OCI-LY7 (cell line): Measurements from ENCODE around the gene GFER. TPM values are rescaled to one million over a fixed set of nuclear protein-coding genes. Genes with fewer than 3 reads are reported as not detected.

Experiments used
- Bru-seq: library from RNA; stranded (reverse); fragments of 400-500 nt; gene quantifications from one replicate; lab custom pipeline; 2021; lab: Mats Ljungman, UMichigan
- BruChase-seq, 2 experiments: library from RNA; stranded (reverse); fragments of 400-500 nt; gene quantifications; one replicate each; lab custom pipeline; 2021; lab: Mats Ljungman, UMichigan
- BruUV-seq: library from RNA; stranded (reverse); fragments of 400-500 nt; replicated peaks from 2 replicates; lab custom pipeline; 2021; lab: Mats Ljungman, UMichigan
- CTCF ChIA-PET: fragments of 300-600 bp; sonication (Branson Sonifier 250); formaldehyde crosslinking; loops from one replicate; lab custom pipeline; 2022; ENCODE audit warnings: antibody characterized with exemption; ENCODE audit not compliant: unreplicated experiment; lab: Charles Lee
- POLR2A ChIA-PET: fragments of 300-600 bp; sonication (Branson Sonifier 250); formaldehyde crosslinking; loops from one replicate; lab custom pipeline; 2022; ENCODE audit warnings: antibody characterized with exemption; lab: Charles Lee
- DNase-seq: peaks from one replicate; pipeline ENCODE4 v3.0.0-alpha.2; 2015; ENCODE audit warnings: low spot score
- H2AFZ ChIP-seq: fragments of 200-600 bp; sonication (generic), shearing (Covaris generic); 2 replicates; pipeline ENCODE4 v1.6.1; 2014; ENCODE audit warnings: mild to moderate bottlenecking, antibody characterized with exemption, low read length, moderate library complexity
- H3K27ac ChIP-seq: fragments of 200-600 bp; sonication (generic); 2 replicates; pipeline ENCODE4 v1.5.1; 2014; ENCODE audit warnings: mixed run types, low read depth, mild to moderate bottlenecking, moderate library complexity, low read length, inconsistent platforms; ENCODE audit not compliant: poor library complexity, severe bottlenecking
- H3K36me3 ChIP-seq: fragments of 200-600 bp; sonication (generic); 2 replicates; pipeline ENCODE4 v1.6.1; 2014; ENCODE audit warnings: mild to moderate bottlenecking, antibody characterized with exemption, low read length, moderate library complexity, mixed read lengths; ENCODE audit not compliant: insufficient read depth
- H3K4me1 ChIP-seq: fragments of 200-600 bp; sonication (generic); 2 replicates; pipeline ENCODE4 v1.5.1; 2014; ENCODE audit warnings: mild to moderate bottlenecking, low read length; ENCODE audit not compliant: insufficient read depth, poor library complexity, severe bottlenecking
- H3K4me2 ChIP-seq: fragments of 200-600 bp; sonication (generic); 2 replicates; pipeline ENCODE4 v1.6.1; 2014; ENCODE audit warnings: mild to moderate bottlenecking, low read length
- H3K4me3 ChIP-seq: fragments of 200-600 bp; sonication (generic); 2 replicates; pipeline ENCODE4 v1.5.1; 2014; ENCODE audit warnings: mild to moderate bottlenecking, low read depth, low read length; ENCODE audit not compliant: poor library complexity, severe bottlenecking
- H3K79me2 ChIP-seq: fragments of 200-600 bp; sonication (generic); 2 replicates; pipeline ENCODE4 v1.6.1; 2016; ENCODE audit warnings: low read depth, mild to moderate bottlenecking, low read length, moderate library complexity, mixed read lengths; ENCODE audit not compliant: insufficient read depth
- H3K9me2 ChIP-seq: fragments of 200-600 bp; sonication (generic); 2 replicates; pipeline ENCODE4 v1.6.1; 2016; ENCODE audit warnings: mild to moderate bottlenecking, low read length, mixed read lengths; ENCODE audit not compliant: insufficient read depth
- H3K9me3 ChIP-seq: fragments of 200-600 bp; sonication (generic); 2 replicates; pipeline ENCODE4 v1.6.1; 2014; ENCODE audit warnings: mild to moderate bottlenecking, mixed run types, low read length, mixed read lengths
- H4K20me1 ChIP-seq: fragments of 200-600 bp; sonication (generic); 2 replicates; pipeline ENCODE4 v1.6.1; 2014; ENCODE audit warnings: mild to moderate bottlenecking, antibody characterized with exemption, low read length, moderate library complexity, mixed read lengths; ENCODE audit not compliant: insufficient read depth
- CTCF ChIP-seq: fragments of 200-600 bp; sonication (generic); conservative IDR thresholded peaks from 2 replicates; pipeline ENCODE4 v1.5.1; 2014; ENCODE audit warnings: mild to moderate bottlenecking, antibody characterized with exemption, low read length, moderate library complexity, mixed read lengths
- EZH2phosphoT487 ChIP-seq: fragments of 200-600 bp; sonication (generic); IDR thresholded peaks from 2 replicates; pipeline ENCODE4 v1.6.1; 2018; ENCODE audit warnings: low read depth, borderline replicate concordance, mild to moderate bottlenecking, mixed run types, antibody characterized with exemption, low read length, moderate library complexity, mixed read lengths
- intact Hi-C: fragments of 100-400 bp; cut with micrococcal nuclease; formaldehyde crosslinking; loops from one replicate; pipeline ENCODE4 v1.10.0; 2022; ENCODE audit not compliant: unreplicated experiment
- long read RNA-seq: library from polyadenylated mRNA; stranded (forward); transcript quantifications from one replicate; pipeline ENCODE4 v2.0.0, GENCODE V29; 2022
- total RNA-seq, 2 experiments: library from RNA; depleted of rRNA in 1 of 2; stranded (reverse); fragments of >200 nt in 1 of 2; shearing (Covaris generic) in 1 of 2; gene quantifications; 2 replicates each; pipeline ENCODE4 v1.2.3, GENCODE V29; 2014 to 2022

GFER gene
- 25.1 and 32.3 TPM in 2 replicates for total RNA-seq (2014; rRNA removed; shearing (Covaris generic))
- total RNA-seq (2022), result 31.1 and 40.2 TPM in 2 replicates
- percentile 56 among the genes with signal in this experiment for Bru-seq, nascent RNA
- BruChase-seq, experiment 1, labeled RNA remaining after a 6-hour chase, result percentile 72 among the genes with signal in this experiment
- BruChase-seq, experiment 2, labeled RNA remaining after a 2-hour chase, result percentile 80 among the genes with signal in this experiment
- long read RNA-seq, transcript GFER-201 (3 exons, 2,345 nt), result major isoform, 29 of 40 reads
- long read RNA-seq, partial matches to known transcripts, result 0 of 40 reads
- long read RNA-seq, other reads (novel, unspliced or antisense), result 9 of 40 reads

GRCh38 chr16:1983544-1984346 lies at the start of gene GFER:
Gene GFER, plus strand, starts transcription at chr16:1984193. Its CDS starts 26 bp downstream, at chr16:1984219.
- H4K20me1 ChIP-seq, result no peaks in the 10 kb centered on the region
- peak; percentile 80 for DNase-seq
- ChIA-PET CTCF (no interaction called here), POLR2A (no interaction called here)
- no peaks in the 10 kb centered on the region for H3K79me2 ChIP-seq
- peak within 1 kb of the TSS; percentile 44; the same call in 1 of the 2 replicates for H2AFZ ChIP-seq
- BruUV-seq, result no TSS peak
- peaks cover 18% of the 10 kb centered on the region; the same call in 1 of the 2 replicates for H3K36me3 ChIP-seq
- H3K27ac ChIP-seq, result peak within 1 kb of the TSS; percentile 37
- peak within 1 kb of the TSS; percentile 82 for H3K4me3 ChIP-seq
- TF ChIP-seq CTCF, result peak; percentile 59; the same call in 1 of the 2 replicates
- TF ChIP-seq EZH2phosphoT487, result no peak
- peaks cover 14% of the 10 kb centered on the region for H3K4me1 ChIP-seq
- intact Hi-C loops, result loop anchor here (1.0 kb wide), 1 partner anchor 11 kb away; the partner anchor contains the start of gene TBL3
- H3K4me2 ChIP-seq, result peak within 1 kb of the TSS; percentile 85
- no peaks in the 10 kb centered on the region for H3K9me3 ChIP-seq
- H3K9me2 ChIP-seq, result no peaks in the 10 kb centered on the region

- H3K36me3 ChIP-seq, result no peaks in the 10 kb centered on the region
- H3K9me3 ChIP-seq, result no peaks in the 10 kb centered on the region
- H3K79me2 ChIP-seq, result no peaks in the 10 kb centered on the region
- H4K20me1 ChIP-seq, result no peaks in the 10 kb centered on the region
- no peak overlapping the region for H2AFZ ChIP-seq
- H3K4me3 ChIP-seq, result no peak overlapping the region
- intact Hi-C loops, result no loop called here
- no peaks in the 10 kb centered on the region for H3K9me2 ChIP-seq
- DNase-seq, result no peak
- no peak overlapping the region for H3K4me2 ChIP-seq
- no TSS peak for BruUV-seq
- peaks cover 6% of the 10 kb centered on the region for H3K4me1 ChIP-seq
- ChIA-PET CTCF (no interaction called here), POLR2A (no interaction called here)
- H3K27ac ChIP-seq, result no peak overlapping the region
- TF ChIP-seq EZH2phosphoT487 (no peak), CTCF (no peak)
Observed at GRCh38 chr16:1936945-1937479, 47.0 kb upstream of the GFER start.
